ENCODE measurements around the gene SHLD2. TPM values are rescaled to one million over a fixed set of nuclear protein-coding genes. Genes with fewer than 3 reads are reported as not detected.

Gene SHLD2
- total and polyA plus RNA-seq, 2 of the 13 experiments (the other 11 are each of a cell fraction or from before 2014, with no cell fraction given), result 25.7 to 53.7 TPM

- TF ChIP-seq ATF3 (CRISPR knock-in tag; IDR thresholded peaks at IDR 0.05) (peak; percentile 57; the same call in 1 of the 2 replicates), SALL2 (CRISPR knock-in tag; IDR thresholded peaks at IDR 0.05) (no peak), HDAC1 (CRISPR knock-in tag; IDR thresholded peaks at IDR 0.05) (peak; percentile 98), PAWR (CRISPR knock-in tag; IDR thresholded peaks at IDR 0.05; ENCODE audit: borderline replicate concordance) (no peak), RERE (CRISPR knock-in tag; IDR thresholded peaks at IDR 0.05; ENCODE audit: low read depth) (peak; percentile 29; the same call in 1 of the 2 replicates), CREB3 (CRISPR knock-in tag; IDR thresholded peaks at IDR 0.05) (no peak; the same call in 1 of the 2 replicates), MYPOP (CRISPR knock-in tag; IDR thresholded peaks at IDR 0.05) (peak; percentile 35; the same call in 1 of the 2 replicates), KDM5A (IDR thresholded peaks at IDR 0.05; ENCODE audit: borderline replicate concordance, low read length) (no peak), ATF1 (CRISPR knock-in tag; IDR thresholded peaks at IDR 0.05) (no peak), SIN3A (IDR thresholded peaks at IDR 0.05; ENCODE audit: borderline replicate concordance, low read depth, low read length) (0 out of 2 replicates have a peak, but pooled peaks have one; percentile 75), ZNF281 (CRISPR knock-in tag; IDR thresholded peaks at IDR 0.05; ENCODE audit: borderline replicate concordance) (peak; percentile 65; the same call in 1 of the 2 replicates), ZNF720 (CRISPR knock-in tag; IDR thresholded peaks at IDR 0.05) (no peak), TOPORS (CRISPR knock-in tag; IDR thresholded peaks at IDR 0.05) (peak; percentile 75), GMEB1 (CRISPR knock-in tag; IDR thresholded peaks at IDR 0.05; ENCODE audit: borderline replicate concordance) (no peak)
These were observed 385 bp downstream of the SHLD2 start (continued) for GRCh38 chr10:87095236-87095945.
